Measurements from ENCODE around the gene MOCS1.

The MOCS1 gene

GRCh38 chr6:39948199-39948791 is 14.0 kb upstream of the MOCS1 start:
- Histone ChIP-seq H3K4me3 (ENCODE audit: low read length) (no peak overlapping the region), H3K27me3 (replicated peaks; ENCODE audit: control insufficient read depth, insufficient read depth, low read length) (peaks cover 13% of the 10 kb centered on the region), H3K9me3 (ENCODE audit: control insufficient read depth, low read length) (no peaks in the 10 kb centered on the region), H3K4me1 (ENCODE audit: control insufficient read depth, insufficient read depth, low read length) (peaks cover 35% of the 10 kb centered on the region), H3K9ac (ENCODE audit: low read length) (no peak overlapping the region), H3K36me3 (ENCODE audit: control insufficient read depth, insufficient read depth, low read length, severe bottlenecking) (no peaks in the 10 kb centered on the region)
- DNase-seq (ENCODE audit: low read depth), result no peak

- no peak overlapping the region for H3K9ac ChIP-seq (ENCODE audit: low read length)
- H3K27me3 ChIP-seq (replicated peaks; ENCODE audit: control insufficient read depth, insufficient read depth, low read length), result peaks cover 13% of the 10 kb centered on the region
- no peak overlapping the region for H3K4me3 ChIP-seq (ENCODE audit: low read length)
- peaks cover 31% of the 10 kb centered on the region for H3K4me1 ChIP-seq (ENCODE audit: control insufficient read depth, insufficient read depth, low read length)
- no peaks in the 10 kb centered on the region for H3K36me3 ChIP-seq (ENCODE audit: control insufficient read depth, insufficient read depth, low read length, severe bottlenecking)
- DNase-seq (ENCODE audit: low read depth), result no peak
- H3K9me3 ChIP-seq (ENCODE audit: control insufficient read depth, low read length), result no peaks in the 10 kb centered on the region
Measured at GRCh38 chr6:39947611-39948068, 13.4 kb upstream of the MOCS1 start.

GRCh38 chr6:39945626-39946025 is 11.4 kb upstream of the MOCS1 start:
- no peaks in the 10 kb centered on the region for H3K9me3 ChIP-seq (ENCODE audit: control insufficient read depth, low read length)
- no peak overlapping the region for H3K4me3 ChIP-seq (ENCODE audit: low read length)
- no peak overlapping the region for H3K9ac ChIP-seq (ENCODE audit: low read length)
- peaks cover 15% of the 10 kb centered on the region for H3K4me1 ChIP-seq (ENCODE audit: control insufficient read depth, insufficient read depth, low read length)
- H3K27me3 ChIP-seq (replicated peaks; ENCODE audit: control insufficient read depth, insufficient read depth, low read length), result peaks cover 13% of the 10 kb centered on the region
- no peak for DNase-seq (ENCODE audit: low read depth)
- H3K36me3 ChIP-seq (ENCODE audit: control insufficient read depth, insufficient read depth, low read length, severe bottlenecking), result no peaks in the 10 kb centered on the region

GRCh38 chr6:39942903-39943580 is 8.8 kb upstream of the MOCS1 start:
- Histone ChIP-seq H3K9me3 (ENCODE audit: control insufficient read depth, low read length) (no peaks in the 10 kb centered on the region), H3K4me3 (ENCODE audit: low read length) (no peak overlapping the region), H3K36me3 (ENCODE audit: control insufficient read depth, insufficient read depth, low read length, severe bottlenecking) (no peaks in the 10 kb centered on the region), H3K27me3 (replicated peaks; ENCODE audit: control insufficient read depth, insufficient read depth, low read length) (peaks cover 10% of the 10 kb centered on the region), H3K4me1 (ENCODE audit: control insufficient read depth, insufficient read depth, low read length) (peaks cover 20% of the 10 kb centered on the region), H3K9ac (ENCODE audit: low read length) (no peak overlapping the region)
- no peak for DNase-seq (ENCODE audit: low read depth)

- no peaks in the 10 kb centered on the region for H3K9me3 ChIP-seq (ENCODE audit: control insufficient read depth, low read length)
- H3K4me1 ChIP-seq (ENCODE audit: control insufficient read depth, insufficient read depth, low read length), result peaks cover 25% of the 10 kb centered on the region
- DNase-seq (ENCODE audit: low read depth), result no peak
- no peaks in the 10 kb centered on the region for H3K36me3 ChIP-seq (ENCODE audit: control insufficient read depth, insufficient read depth, low read length, severe bottlenecking)
- no peak overlapping the region for H3K4me3 ChIP-seq (ENCODE audit: low read length)
- H3K9ac ChIP-seq (ENCODE audit: low read length), result no peak overlapping the region
- peaks cover 5% of the 10 kb centered on the region for H3K27me3 ChIP-seq (replicated peaks; ENCODE audit: control insufficient read depth, insufficient read depth, low read length)
Measured at GRCh38 chr6:39941820-39942219, 7.6 kb upstream of the MOCS1 start.

DNA sequence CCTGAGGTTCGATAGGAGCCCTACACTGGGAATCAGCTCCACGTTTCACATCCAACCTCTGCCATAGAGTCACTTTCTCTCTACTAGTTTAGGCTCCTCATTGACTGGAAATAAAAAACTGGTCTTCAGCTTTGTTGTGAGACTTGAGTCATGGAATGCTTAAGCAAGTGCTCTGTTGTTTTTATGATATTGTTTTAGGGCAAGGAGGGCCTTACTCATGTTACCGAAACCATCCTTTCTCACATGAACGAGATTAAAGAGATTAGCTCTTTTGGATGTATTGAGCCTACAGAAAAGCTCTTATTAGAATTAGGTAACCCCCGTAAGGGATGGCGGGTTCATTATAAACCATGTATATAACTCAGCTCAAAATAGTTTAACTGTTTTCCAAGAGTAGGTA is 6.9 kb upstream of the MOCS1 start:
- Histone ChIP-seq H3K4me1 (ENCODE audit: control insufficient read depth, insufficient read depth, low read length) (peaks cover 25% of the 10 kb centered on the region), H3K9me3 (ENCODE audit: control insufficient read depth, low read length) (no peaks in the 10 kb centered on the region), H3K36me3 (ENCODE audit: control insufficient read depth, insufficient read depth, low read length, severe bottlenecking) (no peaks in the 10 kb centered on the region), H3K9ac (ENCODE audit: low read length) (no peak overlapping the region), H3K4me3 (ENCODE audit: low read length) (no peak overlapping the region), H3K27me3 (replicated peaks; ENCODE audit: control insufficient read depth, insufficient read depth, low read length) (peaks cover 5% of the 10 kb centered on the region)
- DNase-seq (ENCODE audit: low read depth), result peak; percentile 26

DNA sequence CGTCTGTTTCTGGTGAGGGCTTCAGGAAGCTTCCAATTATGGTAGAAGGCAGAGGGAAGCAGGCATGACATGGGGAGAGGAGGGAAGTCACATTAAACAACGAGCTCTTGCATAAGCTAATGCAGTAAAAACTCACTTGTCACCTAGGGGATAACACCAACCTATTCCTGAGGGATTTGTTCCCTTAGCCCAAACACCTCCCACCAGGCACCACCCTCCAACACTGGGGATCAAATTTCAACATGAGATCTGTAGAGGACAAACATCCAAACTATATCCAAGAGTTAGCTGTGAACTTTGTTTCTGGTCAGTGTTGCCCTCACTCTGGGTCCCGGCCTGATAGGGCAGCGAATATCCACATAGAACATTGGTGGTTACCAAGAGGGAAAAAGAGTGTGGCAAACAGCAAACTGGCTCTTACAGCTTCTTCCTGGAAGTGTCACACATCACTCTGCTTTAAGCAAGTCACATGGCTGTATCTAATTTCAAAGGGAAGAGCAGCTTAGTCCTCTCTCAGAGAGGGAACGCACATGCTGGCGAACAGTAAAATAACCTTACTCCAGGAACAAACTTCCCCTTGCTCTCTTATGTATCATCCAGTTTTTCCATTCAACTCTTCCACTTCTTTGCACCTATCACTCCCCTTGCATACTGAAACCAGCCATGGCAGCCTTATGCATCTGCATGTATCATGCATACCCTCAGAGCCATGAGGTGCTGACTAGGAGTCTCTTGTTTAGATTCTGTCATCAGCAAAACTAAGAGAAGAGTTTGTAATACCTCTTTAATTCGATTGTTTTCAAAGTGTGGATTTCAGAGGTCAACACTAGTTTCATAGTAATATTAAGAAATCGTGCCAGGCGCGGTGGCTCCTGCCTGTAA is 4.8 kb upstream of the MOCS1 start:
- Histone ChIP-seq H3K9ac (ENCODE audit: low read length) (peak overlapping the region; percentile 35), H3K4me3 (ENCODE audit: low read length) (no peak overlapping the region), H3K27me3 (replicated peaks; ENCODE audit: control insufficient read depth, insufficient read depth, low read length) (peaks cover 5% of the 10 kb centered on the region), H3K4me1 (ENCODE audit: control insufficient read depth, insufficient read depth, low read length) (peaks cover 37% of the 10 kb centered on the region), H3K36me3 (ENCODE audit: control insufficient read depth, insufficient read depth, low read length, severe bottlenecking) (no peaks in the 10 kb centered on the region), H3K9me3 (ENCODE audit: control insufficient read depth, low read length) (no peaks in the 10 kb centered on the region)
- no peak for DNase-seq (ENCODE audit: low read depth)

- Histone ChIP-seq H3K4me3 (ENCODE audit: low read length) (no peak overlapping the region), H3K9ac (ENCODE audit: low read length) (no peak overlapping the region), H3K9me3 (ENCODE audit: control insufficient read depth, low read length) (no peaks in the 10 kb centered on the region), H3K36me3 (ENCODE audit: control insufficient read depth, insufficient read depth, low read length, severe bottlenecking) (no peaks in the 10 kb centered on the region), H3K27me3 (replicated peaks; ENCODE audit: control insufficient read depth, insufficient read depth, low read length) (peaks cover 5% of the 10 kb centered on the region), H3K4me1 (ENCODE audit: control insufficient read depth, insufficient read depth, low read length) (peaks cover 45% of the 10 kb centered on the region)
- DNase-seq (ENCODE audit: low read depth), result no peak
Measured at GRCh38 chr6:39937686-39938333, 3.5 kb upstream of the MOCS1 start.

DNA sequence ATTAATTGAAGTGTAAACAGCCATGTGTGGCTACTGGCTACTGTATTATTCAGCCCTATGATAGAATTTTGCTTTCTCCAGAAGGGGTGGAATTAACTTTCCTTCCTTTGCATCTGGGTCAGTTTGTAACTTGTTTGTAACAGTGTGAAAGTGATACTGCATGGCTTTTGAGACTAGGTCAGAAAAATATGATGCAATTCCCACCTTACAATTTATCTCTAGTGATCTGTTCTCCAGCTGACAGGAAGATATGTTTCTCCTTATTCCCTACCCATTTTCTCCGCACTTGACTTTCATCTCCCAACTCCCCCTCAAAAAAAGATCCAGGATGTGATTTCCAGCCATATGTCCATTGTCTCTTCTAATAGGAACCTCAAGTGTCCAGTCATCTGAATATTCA is 2.6 kb upstream of the MOCS1 start:
- no peak overlapping the region for H3K4me3 ChIP-seq (ENCODE audit: low read length)
- peaks cover 5% of the 10 kb centered on the region for H3K27me3 ChIP-seq (replicated peaks; ENCODE audit: control insufficient read depth, insufficient read depth, low read length)
- peaks cover 50% of the 10 kb centered on the region for H3K4me1 ChIP-seq (ENCODE audit: control insufficient read depth, insufficient read depth, low read length)
- H3K9me3 ChIP-seq (ENCODE audit: control insufficient read depth, low read length), result no peaks in the 10 kb centered on the region
- no peak overlapping the region for H3K9ac ChIP-seq (ENCODE audit: low read length)
- DNase-seq (ENCODE audit: low read depth), result no peak
- H3K36me3 ChIP-seq (ENCODE audit: control insufficient read depth, insufficient read depth, low read length, severe bottlenecking), result no peaks in the 10 kb centered on the region

DNA sequence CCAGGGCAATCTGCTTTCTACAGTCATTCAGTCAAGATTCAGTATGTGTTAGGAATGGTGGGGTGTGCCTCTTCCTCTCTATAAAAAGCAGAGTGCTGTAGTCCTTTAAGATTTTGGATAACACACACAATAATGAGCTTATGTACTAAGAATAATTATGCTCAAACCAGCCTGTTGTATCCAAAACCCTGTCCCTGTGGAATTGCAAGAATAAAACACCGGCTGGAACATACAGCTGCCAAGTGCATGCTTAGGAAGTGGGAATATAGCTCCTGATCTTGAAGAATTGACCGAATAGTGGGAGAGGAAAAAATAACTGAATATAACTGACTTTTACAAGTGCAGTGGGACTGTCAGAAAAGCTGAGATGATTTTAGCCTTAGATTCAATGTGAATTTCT is 979 bp upstream of the MOCS1 start:
- peaks cover 66% of the 10 kb centered on the region for H3K4me1 ChIP-seq (ENCODE audit: control insufficient read depth, insufficient read depth, low read length)
- peaks cover 5% of the 10 kb centered on the region for H3K27me3 ChIP-seq (replicated peaks; ENCODE audit: control insufficient read depth, insufficient read depth, low read length)
- H3K9me3 ChIP-seq (ENCODE audit: control insufficient read depth, low read length), result no peaks in the 10 kb centered on the region
- H3K9ac ChIP-seq (ENCODE audit: low read length), result no peak overlapping the region
- peak overlapping the region; percentile 94 for H3K4me3 ChIP-seq (ENCODE audit: low read length)
- no peak for DNase-seq (ENCODE audit: low read depth)
- H3K36me3 ChIP-seq (ENCODE audit: control insufficient read depth, insufficient read depth, low read length, severe bottlenecking), result no peaks in the 10 kb centered on the region

DNA sequence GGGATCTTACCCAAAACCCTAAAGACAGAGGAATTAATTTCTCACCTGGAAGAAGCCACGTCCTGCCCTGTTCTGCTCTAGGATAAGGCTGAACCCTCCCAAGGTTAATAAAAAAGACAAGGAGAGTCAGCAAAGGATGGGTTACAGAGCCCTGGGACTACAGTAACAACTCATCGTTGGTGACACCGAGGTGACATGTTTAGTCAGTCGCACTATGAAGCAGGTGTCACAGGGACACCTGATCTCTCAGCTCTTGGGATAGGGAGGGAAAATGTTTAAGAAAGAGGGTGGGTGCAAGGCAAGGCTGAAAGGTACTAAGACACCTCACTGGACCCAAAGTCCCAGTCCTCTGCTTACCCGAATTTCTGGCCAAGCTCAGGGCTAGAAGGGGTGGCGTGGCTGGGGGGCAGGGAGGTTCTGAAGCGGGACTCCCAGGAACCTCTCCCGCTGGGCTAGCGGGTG is 562 bp downstream of the MOCS1 start:
- peak; percentile 4 for DNase-seq (ENCODE audit: low read depth)
- Histone ChIP-seq H3K27me3 (replicated peaks; ENCODE audit: control insufficient read depth, insufficient read depth, low read length) (peaks cover 5% of the 10 kb centered on the region), H3K9ac (ENCODE audit: low read length) (peak overlapping the region; percentile 95), H3K36me3 (ENCODE audit: control insufficient read depth, insufficient read depth, low read length, severe bottlenecking) (no peaks in the 10 kb centered on the region), H3K4me3 (ENCODE audit: low read length) (peak overlapping the region; percentile 94), H3K4me1 (ENCODE audit: control insufficient read depth, insufficient read depth, low read length) (peaks cover 72% of the 10 kb centered on the region), H3K9me3 (ENCODE audit: control insufficient read depth, low read length) (no peaks in the 10 kb centered on the region)
